Measurements from ENCODE around the gene ATP2A1.

DNA sequence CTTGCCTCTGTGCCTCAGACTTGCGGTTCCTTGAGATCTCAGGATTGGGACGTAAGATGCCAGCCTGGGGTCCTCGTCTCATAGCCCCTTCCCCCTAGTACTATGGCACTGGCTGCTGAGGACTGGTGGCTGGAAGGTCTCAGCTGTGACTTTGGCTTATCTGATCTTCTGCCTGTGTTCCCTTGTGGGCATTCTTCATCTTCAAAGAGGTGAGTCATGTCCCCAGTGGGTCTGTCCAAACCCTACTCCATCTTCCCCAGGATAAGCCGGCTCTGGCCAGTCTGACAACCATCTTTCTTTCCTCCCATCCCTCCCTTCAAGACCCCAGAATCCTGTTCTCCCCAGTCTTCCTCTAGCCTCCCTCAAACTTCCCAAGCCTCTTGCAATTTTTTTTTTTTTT lies 57.1 kb downstream of the ATP2A1 start:
- TF ChIP-seq, protein P1, sequence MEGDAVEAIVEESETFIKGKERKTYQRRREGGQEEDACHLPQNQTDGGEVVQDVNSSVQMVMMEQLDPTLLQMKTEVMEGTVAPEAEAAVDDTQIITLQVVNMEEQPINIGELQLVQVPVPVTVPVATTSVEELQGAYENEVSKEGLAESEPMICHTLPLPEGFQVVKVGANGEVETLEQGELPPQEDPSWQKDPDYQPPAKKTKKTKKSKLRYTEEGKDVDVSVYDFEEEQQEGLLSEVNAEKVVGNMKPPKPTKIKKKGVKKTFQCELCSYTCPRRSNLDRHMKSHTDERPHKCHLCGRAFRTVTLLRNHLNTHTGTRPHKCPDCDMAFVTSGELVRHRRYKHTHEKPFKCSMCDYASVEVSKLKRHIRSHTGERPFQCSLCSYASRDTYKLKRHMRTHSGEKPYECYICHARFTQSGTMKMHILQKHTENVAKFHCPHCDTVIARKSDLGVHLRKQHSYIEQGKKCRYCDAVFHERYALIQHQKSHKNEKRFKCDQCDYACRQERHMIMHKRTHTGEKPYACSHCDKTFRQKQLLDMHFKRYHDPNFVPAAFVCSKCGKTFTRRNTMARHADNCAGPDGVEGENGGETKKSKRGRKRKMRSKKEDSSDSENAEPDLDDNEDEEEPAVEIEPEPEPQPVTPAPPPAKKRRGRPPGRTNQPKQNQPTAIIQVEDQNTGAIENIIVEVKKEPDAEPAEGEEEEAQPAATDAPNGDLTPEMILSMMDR (IDR thresholded peaks at IDR 0.05; ENCODE audit: borderline replicate concordance, extremely low read depth, low read length, poor library complexity, severe bottlenecking), result no peak
- TF ChIP-seq EZH2 (IDR thresholded peaks at IDR 0.05; ENCODE audit: borderline replicate concordance, low read depth, low read length, severe bottlenecking), result no peak
